ENCODE data around the gene SEMA6A.

The SEMA6A gene

DNA sequence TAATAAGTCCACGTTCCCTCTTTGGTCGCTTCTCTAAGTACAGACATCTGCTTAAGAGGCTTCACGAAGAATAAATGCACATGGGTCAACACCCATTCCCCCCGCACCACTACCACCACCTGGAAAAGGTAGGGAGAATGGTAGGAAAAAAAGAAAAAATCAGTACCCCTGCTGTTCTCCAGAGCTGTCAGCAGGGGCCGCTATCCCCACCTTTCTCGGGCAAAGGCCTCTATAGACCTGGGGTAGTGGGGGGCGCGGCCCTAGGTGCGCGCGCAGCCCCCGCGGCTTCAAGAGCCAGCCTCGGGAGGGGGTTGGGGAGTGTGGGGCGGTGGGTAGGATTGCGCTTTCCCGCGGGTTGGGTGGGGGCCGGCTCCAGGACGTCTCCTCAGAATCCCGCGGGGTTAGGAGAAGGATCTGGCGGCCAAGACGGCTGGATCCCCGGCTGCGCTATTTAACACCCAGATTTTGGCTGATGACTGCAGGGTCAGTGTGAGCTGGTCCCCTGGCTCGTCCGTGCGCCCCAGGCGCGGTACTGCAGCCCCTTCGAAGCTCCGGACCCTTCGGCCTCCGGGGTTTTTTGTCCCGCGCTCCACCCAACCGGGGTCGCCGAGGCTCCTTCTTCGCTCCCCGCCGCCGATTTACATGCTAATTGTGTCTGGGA lies 1.6 kb upstream of the SEMA6A start:
- DNase-seq, result peak; percentile 72

DNA sequence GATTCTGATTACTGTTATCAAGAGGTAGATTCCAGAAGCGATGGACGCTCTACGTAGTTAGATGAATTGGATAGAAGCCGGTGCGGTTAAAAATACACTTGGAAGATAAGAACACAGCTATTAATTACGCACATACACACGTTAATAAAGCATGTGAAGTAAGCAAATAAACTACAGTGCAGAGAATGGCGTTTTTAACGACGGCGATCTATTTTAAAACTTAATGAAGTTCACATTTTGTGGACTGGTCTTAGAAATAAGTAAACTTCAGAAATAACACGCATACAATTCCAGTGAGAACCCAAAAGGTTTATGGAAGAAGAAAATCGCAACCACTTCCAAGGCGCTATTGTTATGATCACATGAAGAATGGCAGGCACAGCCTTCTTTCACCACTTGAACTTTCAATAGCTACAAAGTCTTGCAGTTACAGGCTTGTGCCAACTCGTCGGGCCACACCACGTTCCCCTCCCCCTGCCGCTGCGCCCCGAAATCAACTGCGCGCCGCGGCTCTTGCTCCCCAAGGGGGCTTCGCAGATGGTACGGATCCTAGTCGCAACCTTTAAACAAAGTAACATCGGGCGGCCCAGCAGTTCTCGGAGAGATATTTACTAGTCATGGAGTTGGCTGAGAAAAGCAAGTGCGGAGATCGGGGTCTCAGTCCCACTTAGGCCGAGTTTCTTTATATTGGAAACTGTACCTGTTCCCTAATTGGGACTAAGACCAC lies 866 bp upstream of the SEMA6A start:
- DNase-seq, result no peak

DNA sequence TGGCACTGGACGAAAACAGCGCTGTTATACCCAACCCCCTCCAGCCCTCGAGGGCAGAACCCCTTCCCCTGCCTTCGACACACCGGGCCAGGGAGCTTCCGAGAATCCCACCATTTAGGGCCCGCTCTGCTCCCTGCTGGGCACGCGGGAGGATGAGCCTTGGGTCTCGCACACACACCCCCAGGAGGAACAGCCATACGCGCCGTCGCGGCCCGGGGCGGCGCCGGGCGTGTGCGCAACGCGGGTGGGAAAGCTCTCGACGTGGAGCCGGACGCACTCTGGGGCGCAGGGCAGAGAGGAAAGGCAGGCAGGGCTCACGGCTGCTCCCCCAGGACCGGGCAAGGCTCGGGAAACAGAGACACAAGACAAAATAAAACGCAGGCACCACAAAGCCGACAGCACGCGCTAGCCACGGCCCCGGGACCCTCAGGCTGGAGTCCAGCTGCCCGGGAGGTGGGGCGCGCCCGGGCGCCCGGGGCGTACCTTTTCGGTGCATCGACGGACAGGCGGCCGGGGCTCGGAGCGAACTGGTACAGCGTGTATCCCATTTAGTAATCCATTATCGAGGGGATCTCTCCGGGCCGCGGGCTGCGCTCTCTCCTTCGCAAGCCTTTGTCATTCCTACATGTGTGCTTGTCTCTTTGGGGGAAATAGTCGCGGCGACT lies 789 bp downstream of the SEMA6A start:
- DNase-seq, result no peak

DNA sequence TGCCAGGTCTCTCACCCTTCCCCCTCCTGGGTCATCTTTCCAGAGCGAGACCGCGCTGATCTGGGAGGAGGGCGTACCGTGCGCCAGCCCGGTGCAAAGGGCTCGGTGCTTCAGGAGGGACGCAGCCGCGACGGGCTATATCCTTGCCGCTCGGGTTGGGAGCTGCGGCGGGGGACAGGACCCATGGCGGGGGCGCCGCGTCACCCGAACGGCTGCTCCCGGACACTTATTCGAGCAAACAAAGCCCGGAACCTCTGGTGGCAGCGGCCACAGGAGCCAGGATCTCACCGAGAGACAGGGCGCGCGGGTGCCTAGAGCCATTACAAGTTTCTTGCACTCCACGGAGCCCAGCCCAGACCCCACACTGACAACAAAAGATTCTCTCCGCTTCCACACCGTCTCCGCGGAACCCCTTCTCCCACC lies 1.3 kb downstream of the SEMA6A start:
- DNase-seq, result no peak

DNA sequence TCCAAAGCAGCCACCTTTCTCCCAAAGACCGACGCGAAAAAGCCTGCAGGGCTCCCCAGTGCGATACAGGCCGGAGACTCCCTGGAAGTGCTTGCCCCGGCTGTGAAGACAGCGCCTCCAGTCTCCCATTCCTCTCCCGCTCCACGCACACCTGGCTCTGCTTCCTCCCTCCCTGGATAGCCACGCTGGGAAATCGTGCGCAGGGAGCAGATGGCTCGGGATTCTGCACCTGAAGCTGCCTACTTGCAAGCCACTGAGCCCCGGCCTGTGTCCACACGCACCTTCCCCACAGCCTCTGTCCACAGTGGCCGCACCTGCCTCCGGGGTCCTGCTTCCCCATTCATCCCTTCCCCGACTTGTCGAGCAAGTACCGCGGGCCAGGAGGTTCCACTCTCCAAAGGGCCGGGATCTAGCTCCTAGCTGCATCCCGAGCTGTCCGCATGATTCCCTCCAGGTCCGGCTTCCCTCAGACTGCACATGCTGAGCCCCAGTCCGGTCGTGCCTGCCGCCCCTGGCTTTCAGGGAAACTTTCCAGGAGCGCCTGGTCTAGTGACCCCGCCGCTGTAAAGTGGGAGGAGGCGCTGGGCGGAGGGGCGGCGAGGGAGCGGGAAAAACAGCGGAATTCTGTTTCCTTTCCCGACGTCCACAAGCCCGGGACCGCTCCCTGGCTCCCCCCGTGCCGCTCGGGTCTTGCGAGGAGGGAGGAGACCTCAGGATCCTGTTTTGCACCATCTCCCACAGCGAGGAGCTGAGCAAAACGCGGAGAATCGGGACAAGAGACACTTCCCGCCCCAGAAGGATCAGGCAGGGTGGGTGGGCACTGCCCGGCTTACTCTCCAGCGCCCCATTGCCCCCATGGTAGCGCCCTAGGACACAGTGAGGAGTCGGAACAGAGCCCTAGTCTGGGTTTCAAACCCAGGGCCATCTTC lies 2.0 kb downstream of the SEMA6A start:
- peak; percentile 44 for DNase-seq

DNA sequence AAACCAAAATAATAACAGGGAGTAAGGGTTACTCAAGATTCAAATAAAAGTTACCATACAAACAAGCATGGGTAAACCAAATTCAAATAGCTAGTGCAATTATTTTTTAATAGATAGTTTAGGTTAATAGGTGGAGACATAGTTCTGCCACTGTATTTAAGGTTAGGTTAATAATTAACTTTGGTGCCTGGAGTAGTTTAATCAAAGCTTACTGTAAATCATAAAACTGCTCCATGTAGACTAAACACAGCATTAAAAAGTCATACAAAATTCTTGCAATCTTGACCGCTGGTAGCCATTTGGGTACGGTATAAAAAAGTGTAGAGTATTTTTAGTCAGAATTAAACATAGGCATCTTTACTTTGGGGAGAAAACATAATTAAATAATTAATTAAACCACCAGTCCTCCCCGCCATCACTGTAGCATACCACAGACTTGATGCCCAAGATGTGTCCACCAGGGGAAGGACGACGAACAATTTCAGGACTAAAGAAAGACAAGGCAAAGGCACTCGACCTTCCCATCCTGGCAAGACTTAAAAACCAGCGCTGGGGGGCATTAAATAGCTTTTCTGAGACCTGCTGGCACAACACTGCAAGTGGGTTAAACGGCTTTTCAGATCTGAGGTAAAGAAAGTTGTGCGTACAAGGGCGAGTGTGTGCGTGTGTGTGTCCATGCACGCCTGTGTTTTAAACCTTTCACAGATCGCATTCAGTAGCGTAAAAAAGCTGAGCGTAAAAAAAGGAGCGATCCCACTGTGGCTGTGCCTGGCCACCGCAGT lies 2.9 kb downstream of the SEMA6A start:
- DNase-seq, result no peak

DNA sequence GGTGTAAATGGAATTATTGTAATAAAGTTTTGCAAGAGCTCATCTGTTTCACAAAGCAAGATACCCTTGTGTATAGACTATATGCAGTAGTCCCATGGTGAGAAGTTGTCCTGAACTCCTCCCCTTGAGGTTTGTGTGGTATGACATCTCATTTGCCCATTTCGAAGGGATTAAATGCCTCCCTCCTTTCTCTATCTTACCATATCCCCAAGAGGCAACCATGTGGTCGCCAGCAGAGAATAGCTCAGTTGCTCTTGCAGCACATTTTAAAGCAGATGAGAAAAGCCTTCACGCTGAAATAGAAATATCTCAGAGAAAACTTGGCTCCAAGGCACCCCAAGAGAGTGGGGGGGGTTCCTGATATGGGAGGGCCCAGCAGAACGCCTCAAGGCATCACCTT lies 4.6 kb downstream of the SEMA6A start:
- no peak for DNase-seq

DNA sequence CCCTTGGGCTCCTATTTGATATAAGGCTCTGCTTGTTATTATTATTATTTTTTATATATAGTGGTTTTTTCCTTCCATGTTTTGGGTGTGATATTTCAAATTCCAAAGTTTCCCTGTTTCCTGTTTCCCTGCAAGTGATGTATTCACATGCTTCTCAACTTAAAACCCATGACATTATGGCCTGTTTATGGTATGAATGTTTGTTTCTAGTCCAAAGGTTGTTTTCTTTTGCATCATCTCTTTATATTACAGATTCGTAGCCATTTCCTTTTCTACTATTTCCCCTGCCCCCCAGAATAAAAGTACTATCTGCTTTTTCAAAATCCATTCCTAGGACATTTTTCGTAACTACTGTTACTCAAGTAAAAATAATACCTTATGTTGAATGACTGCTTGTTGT lies 7.5 kb downstream of the SEMA6A start:
- no peak for DNase-seq

DNA sequence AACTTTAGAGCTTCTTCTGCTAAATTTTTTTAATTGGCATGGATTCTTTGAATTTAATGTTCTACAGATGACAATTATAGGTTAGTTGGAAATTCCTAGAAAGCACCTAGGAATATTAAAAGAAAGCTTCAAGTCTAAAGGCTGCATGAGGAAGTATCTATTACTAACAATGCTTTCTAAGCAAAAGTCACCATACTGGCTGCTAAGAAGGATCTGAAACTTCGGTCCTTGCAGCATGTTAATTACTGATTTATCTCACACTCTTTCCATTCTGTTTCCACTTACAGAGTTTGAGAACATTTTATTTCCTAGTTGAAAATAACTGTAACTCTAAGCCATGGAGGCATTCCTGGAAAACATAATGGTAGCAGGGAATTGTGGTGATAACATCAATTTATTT lies 8.4 kb downstream of the SEMA6A start:
- DNase-seq, result no peak

DNA sequence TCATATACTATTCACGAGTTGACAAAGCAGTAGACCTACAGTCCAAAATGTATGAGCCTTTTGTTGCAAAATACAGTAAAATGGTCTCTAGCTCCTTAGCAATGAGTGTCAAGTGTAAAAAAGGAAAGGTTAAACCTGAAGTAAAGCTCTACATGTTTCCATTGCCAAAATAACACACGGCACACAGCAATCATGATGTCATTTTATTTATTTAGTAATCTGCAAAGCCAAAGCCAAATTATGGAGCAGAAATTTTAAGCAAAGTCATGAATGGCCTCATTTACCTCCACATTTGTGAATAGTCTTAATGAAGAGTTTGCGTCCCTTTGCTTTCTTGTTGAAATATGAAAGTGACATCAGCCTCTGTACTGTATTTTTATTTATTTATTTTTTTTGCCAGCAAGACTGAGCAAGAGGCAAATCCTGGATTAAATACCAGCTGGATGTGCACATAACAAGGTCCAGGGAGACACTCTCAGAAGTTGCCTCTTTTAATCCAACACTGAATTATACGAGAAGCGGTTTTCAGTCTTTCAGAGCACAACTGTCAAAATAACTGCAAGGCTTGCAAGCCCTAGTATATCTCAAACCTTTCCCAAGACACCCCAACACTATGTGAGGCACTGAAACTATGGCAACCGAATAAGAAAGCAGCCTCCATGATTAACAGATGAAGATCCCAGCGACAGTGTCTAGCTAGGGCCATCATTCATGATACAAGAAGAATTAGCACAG lies 9.7 kb downstream of the SEMA6A start:
- no peak for DNase-seq

DNA sequence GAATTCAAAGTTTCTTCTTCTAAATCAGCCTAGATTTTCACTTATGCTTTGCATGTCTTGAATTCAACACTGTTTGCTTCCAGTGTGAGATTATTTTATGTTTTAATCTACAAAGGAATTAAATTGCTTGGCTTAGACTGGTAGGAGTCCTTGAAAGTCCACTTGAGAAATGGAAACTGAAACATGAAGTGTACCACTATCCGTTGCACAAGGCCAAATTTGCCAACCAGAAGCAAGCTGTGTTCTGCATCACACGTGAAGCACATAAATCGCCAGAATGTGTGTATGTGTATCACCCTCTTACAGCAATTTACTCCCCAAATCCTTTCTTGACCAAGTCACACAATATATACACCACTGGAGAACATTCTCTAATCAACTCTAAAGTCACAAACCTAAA lies 10.3 kb downstream of the SEMA6A start:
- DNase-seq, result no peak

DNA sequence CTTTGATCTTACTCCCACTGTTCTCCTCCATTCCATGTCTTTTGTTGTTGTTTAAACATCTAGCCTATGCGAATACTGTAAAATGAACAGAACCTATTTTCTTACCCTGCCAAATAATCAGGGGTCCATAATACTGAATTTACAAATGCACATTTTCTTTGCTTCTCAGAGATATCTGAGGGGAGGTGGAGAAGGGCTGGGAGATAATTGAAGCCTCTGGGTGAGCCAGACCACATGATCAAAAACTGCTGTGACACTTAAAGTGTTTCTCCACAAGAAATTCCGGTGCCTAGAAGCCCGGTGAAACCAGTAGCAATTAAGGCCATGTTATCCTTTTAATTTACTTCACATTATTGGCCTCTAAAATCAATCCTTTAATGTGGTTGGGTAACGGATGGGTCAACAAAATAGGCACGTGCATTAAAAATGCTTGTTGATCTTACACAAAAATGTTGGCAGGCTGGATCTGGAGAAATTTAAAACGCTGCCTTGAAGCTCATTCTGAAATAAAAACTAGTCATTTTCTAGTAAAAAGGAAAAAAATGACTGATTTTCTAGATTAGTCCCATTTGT lies 10.8 kb downstream of the SEMA6A start:
- no peak for DNase-seq

DNA sequence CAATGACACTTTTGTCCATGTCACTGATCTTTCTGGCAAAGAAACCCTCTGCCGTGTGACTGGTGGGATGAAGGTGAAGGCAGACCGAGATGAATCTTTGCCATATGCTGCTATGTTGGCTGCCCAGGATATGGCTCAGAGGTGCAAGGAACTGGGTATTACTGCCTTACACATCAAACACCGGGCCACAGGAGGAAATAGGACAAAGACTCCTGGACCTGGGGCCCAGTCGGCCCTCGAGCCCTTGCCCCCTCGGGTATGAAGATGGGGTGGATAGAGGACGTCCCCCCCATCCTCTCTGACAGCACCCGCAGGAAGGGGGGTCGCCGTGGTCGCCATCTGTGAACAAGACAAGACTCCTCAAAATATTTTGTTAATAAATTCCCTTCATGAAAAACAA lies 12.0 kb downstream of the SEMA6A start:
- DNase-seq, result no peak

DNA sequence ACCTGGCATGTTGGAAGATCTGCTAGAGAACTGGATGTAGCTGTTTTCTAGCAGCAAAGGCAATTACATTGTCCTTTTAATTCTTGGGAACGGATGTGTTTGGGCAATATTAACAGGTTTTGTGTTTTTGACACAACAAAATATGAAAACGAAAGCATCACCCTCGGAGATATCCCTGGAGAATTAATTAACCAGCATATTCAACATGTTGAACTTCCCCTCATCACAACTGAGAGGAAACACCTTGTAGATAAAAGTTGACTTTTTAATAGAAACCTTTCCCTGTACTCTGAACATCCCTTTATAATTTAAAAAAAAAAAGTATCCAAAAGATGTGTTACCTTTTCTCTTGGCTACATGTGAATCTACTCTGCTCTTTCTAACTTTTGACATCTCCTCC lies 13.0 kb downstream of the SEMA6A start:
- no peak for DNase-seq

DNA sequence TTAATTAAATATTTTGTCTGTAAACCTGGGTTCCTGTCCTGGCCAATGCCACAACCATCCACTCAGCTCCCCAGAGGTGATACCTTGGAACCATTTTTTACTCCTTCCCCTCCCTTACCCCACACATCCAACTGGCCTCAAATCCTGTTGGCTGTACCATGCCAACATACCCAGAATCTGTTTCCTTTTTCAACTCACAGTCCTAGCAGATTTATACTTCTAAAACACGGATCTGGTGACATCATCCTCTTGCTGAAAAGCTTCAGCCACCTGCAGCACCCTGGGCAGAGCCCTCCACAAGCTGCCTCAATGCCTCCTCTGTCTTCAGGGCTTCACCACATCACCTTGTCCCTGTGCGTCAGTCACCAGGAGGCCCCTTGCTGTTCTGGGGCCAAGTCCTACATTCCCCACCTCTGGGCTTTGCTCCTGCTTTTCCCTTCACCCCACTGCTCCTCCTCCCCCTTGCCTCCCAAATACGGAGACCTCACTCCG lies 14.9 kb downstream of the SEMA6A start:
- no peak for DNase-seq

DNA sequence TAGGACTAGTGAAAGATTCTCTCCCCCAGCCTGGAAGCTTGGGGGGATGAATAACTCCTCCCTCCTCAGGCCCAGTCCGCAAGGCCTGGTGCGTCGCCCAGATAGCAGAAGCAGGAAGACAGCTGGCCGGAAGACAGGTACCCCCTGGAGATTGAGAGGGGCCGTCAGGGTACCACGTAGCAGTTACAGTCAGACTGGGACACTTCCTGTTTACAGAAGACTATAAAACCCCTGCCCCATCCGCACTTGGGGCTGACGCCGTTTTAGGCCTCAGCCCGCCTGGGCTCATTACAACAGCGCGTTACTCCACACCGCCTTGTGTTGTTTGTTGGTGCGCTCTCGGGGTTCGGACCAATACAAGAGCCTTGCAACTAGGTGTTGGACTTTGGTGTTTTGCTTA lies 15.4 kb downstream of the SEMA6A start:
- DNase-seq, result no peak

DNA sequence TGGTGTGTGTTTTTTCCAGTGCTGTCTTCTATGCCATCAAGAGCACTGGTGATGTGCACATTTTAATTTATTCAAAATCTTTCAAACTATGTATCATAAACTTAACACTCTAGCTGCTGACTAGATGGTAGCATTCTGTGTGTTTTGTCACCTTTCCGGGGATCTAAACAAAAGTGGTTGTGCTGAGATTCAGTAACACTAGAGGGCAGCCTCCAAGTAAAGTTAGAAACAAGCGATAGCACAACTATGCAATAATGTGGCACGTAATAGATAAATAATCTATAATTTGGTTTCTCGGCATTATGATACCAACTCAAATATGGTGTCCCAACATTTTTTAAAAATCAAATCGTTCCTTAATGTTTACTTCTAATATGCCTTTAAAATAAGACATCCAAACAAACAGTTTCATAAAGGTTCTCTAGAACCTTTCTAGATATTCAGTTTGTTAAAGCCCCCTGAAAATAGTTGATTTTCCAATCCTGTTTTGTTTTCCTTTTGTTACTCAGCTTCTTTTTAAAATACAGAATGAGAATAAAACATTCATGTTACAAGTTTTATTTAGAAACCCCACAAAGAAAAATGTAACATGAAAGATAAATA lies 16.9 kb downstream of the SEMA6A start:
- no peak for DNase-seq

DNA sequence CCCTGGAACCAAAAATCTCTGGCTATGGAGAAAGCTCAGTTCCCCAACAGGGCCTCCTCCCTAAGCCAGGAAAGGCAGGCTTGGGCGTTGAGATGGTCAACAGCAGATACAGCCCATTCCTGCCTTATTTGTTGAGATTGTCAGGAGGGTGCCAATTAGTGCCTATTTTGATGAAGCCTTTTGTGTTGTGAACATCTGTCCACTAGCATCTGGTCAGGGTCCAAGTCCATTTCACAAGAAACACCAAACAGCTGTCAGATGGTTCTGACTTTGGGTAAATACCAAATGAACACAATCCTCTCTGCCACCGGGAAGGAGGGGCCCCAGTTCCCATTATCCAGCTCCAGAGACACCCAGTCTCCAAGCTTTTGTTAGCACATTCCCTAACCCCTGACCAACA lies 19.9 kb downstream of the SEMA6A start:
- no peak for DNase-seq

DNA sequence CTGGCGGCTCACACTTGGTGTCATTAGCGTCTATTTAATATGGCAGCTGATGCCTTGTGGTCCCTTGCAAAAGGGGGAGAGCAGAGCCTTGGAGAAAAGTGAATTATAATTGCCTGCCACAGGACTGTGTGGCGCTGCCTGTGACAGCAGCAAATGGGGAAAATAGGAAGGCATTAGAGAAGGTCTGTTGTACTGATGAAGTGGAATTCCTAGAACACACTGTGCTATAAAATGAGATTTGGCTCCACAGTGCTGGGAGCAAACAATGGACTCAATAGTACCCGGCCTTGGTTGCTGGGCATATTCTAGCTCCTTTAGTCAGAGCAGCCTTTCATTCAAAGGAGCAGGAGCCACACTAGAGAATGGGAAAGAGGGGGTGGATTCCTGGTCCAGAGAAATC lies 21.3 kb downstream of the SEMA6A start:
- DNase-seq, result no peak

DNA sequence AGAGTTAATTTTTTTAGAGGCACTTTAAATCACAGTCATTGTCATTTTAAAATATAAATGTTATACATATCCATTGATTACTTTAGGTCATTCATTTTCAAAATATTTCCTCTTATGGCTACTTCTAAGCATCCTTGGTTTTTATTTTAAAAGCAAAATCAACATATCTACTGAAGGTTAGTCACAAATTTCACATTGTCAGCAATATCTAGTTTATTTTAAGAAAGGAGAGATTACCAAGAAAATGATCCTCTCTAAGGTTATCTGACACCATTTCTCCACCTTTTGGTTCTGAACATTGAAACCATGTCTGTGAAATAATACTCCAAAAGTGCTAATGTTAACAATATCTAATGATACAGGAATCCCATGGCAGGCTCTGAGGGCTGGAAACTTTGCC lies 24.5 kb downstream of the SEMA6A start:
- DNase-seq, result no peak

DNA sequence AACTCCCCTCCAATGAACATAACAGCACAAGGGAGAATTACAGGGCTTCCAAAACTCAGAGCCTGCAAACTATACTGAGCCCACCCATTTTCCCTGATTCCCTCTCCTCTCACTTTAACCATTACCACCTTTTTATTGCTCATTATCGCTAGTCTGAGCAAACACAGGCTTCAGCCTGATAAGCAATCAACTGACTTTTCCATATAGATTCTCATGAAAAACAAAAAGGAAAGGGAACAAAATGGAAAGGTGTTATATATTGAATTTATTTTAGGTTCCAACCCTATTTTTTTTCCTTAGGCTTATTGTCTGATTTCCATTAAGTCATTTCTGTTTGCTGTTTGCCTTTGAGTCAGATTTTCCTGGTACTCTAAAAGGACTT lies 27.9 kb downstream of the SEMA6A start:
- DNase-seq, result no peak

All from 8988T (cell line).